ENCODE results near the gene ILK.

ILK gene

DNA sequence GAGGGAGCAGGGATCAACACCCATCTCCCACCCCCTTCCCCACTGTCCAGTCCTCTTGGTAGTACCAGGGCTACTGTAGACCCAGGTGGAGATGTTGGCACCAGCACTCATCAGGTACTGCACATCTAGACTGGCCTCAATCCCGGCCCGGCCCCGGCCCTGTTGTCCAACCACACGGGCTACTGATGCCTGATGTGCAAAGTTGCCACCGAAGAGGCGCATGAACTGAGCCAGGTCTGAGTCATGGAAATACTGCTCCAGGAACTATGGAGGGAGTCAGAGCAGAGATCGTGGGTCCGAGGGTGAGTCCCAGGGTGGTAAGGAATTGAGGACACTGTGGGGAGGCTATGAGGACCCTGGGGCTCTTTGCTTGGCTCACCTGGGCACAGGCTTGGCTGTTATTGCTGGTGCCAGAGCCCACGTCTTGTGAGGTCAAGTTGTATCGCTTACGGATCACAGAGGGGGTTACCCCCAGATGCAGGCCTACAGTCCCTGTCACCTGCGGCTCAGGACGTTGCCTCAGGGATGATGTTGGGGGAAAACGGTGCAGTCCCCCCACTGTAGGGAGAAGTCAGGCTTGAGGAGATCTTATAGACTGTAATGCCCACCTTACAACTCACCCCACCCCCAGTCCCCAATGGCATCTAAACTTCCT, 13.1 kb downstream of the ILK start:
- Histone ChIP-seq H3K27ac (ENCODE audit: low read depth, low read length) (no peak overlapping the region), H3K4me3 (ENCODE audit: low read length) (no peak overlapping the region)

DNA sequence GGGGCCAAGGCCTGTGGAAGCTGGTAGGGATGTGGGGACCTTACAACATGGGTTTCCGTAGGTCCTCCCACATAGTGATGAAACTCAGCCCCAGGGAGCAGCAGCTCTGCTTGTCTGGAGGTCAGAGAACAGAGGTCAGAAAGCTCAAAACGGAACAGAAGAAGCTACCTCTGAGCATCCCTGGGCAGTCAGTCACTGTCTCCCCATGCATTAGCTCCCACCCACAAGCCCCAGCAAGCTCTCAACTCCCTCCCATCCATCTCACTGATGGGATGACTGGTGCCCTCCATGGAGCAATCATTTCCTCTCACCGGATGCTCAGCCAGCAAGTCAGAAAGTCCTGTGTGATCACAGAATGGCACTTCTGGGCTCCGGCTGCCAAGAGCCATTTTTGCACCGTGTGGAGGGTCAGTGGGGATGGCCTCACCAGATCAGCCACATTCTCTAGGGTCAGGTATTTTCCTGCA, 13.8 kb downstream of the ILK start:
- H3K9ac ChIP-seq (ENCODE audit: low read depth, low read length), result no peak overlapping the region
- H3K9me3 ChIP-seq (ENCODE audit: insufficient read depth, low read depth, low read length), result no peaks in the 10 kb centered on the region
- WGBS, result 90% methylated on average over 5 of the region's 5 CpGs
- H3K27ac ChIP-seq (ENCODE audit: low read depth, low read length), result no peak overlapping the region
- H3K27me3 ChIP-seq (ENCODE audit: insufficient read depth, low read length), result no peaks in the 10 kb centered on the region
- H3K4me3 ChIP-seq (ENCODE audit: low read length), result no peak overlapping the region
- peaks cover 18% of the 10 kb centered on the region for H3K36me3 ChIP-seq (ENCODE audit: insufficient read depth, low read length)
- H3K4me1 ChIP-seq (ENCODE audit: insufficient read depth, low read length), result peaks cover 25% of the 10 kb centered on the region

More for the DNA sequence above, 13.1 kb downstream of the ILK start:
- Histone ChIP-seq H3K4me1 (ENCODE audit: insufficient read depth, low read length) (peaks cover 25% of the 10 kb centered on the region), H3K9ac (ENCODE audit: low read depth, low read length) (no peak overlapping the region), H3K36me3 (ENCODE audit: insufficient read depth, low read length) (peaks cover 18% of the 10 kb centered on the region), H3K9me3 (ENCODE audit: insufficient read depth, low read depth, low read length) (no peaks in the 10 kb centered on the region), H3K27me3 (ENCODE audit: insufficient read depth, low read length) (no peaks in the 10 kb centered on the region)
- WGBS, result 93% methylated on average over 14 of the region's 14 CpGs

DNA sequence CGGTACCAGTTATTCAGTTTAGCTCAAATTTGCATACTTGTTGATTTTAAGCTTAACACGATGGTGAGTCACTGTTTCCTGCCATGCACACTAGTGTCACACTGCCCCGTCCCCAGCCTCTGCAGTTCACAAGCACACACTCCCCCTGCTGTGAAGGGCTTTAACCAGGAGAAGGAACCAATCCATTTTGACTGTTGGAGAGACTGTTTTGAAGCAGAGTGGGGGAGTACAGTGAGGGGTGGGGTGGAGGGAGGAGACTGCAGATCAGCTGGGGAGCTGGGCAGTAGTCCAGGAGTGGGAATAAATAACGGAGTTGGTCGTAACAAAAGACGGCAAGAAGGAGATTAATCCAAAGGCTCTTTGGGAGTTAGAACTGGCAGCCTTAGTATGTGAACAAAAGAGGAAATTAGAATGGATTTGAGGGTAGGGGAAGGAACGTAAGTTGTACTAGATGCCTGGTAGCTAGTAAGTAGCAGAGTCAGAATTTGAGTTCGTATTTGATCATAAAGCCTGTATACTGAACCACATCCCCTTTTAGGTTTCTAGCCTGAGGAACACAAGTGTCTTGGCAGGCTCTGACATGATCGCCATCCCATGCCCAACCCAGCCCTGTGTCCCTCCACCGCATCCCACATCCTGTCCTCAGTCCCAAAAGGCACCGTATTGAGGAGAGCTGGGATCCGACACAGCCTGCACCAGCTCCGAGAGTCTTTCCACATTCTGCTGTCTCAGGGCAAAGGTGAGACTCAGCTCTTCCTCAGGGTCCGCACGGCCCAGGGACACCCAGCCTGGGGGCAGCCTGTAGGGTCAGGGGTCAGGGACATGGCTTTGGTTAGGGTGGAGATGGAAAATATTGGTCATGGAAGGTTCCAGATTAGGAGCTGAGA, 14.8 kb downstream of the ILK start:
- Histone ChIP-seq H3K4me3 (ENCODE audit: low read length) (peak overlapping the region; percentile 84), H3K9ac (ENCODE audit: low read depth, low read length) (peak overlapping the region; percentile 78), H3K9me3 (ENCODE audit: insufficient read depth, low read depth, low read length) (no peaks in the 10 kb centered on the region), H3K36me3 (ENCODE audit: insufficient read depth, low read length) (peaks cover 18% of the 10 kb centered on the region), H3K27me3 (ENCODE audit: insufficient read depth, low read length) (no peaks in the 10 kb centered on the region), H3K4me1 (ENCODE audit: insufficient read depth, low read length) (peaks cover 20% of the 10 kb centered on the region), H3K27ac (ENCODE audit: low read depth, low read length) (no peak overlapping the region)
- 51% methylated on average over 15 of the region's 15 CpGs for WGBS

GRCh38 chr11:6619004-6619745, 15.6 kb downstream of the ILK start, which contains the start of gene TPP1:
Gene TPP1 (minus strand): TSS chr11:6619422. CDS start chr11:6619400, 22 bp downstream.
- H3K9me3 ChIP-seq (ENCODE audit: insufficient read depth, low read depth, low read length), result no peaks in the 10 kb centered on the region
- peak within 1 kb of the TSS; percentile 84 for H3K4me3 ChIP-seq (ENCODE audit: low read length)
- H3K9ac ChIP-seq (ENCODE audit: low read depth, low read length), result peak within 1 kb of the TSS; percentile 78
- H3K4me1 ChIP-seq (ENCODE audit: insufficient read depth, low read length), result peaks cover 20% of the 10 kb centered on the region
- H3K36me3 ChIP-seq (ENCODE audit: insufficient read depth, low read length), result peaks cover 14% of the 10 kb centered on the region
- no peaks in the 10 kb centered on the region for H3K27me3 ChIP-seq (ENCODE audit: insufficient read depth, low read length)
- under 1% methylated on average over 16 of the region's 16 CpGs for WGBS
- no peak within 1 kb of the TSS for H3K27ac ChIP-seq (ENCODE audit: low read depth, low read length)

GRCh38 chr11:6620636-6621035, 17.1 kb downstream of the ILK start:
- 84% methylated on average over 1 of the region's 1 CpG for WGBS
- Histone ChIP-seq H3K4me1 (ENCODE audit: insufficient read depth, low read length) (peaks cover 20% of the 10 kb centered on the region), H3K9ac (ENCODE audit: low read depth, low read length) (no peak overlapping the region), H3K27me3 (ENCODE audit: insufficient read depth, low read length) (no peaks in the 10 kb centered on the region), H3K9me3 (ENCODE audit: insufficient read depth, low read depth, low read length) (no peaks in the 10 kb centered on the region), H3K36me3 (ENCODE audit: insufficient read depth, low read length) (peaks cover 18% of the 10 kb centered on the region), H3K4me3 (ENCODE audit: low read length) (no peak overlapping the region), H3K27ac (ENCODE audit: low read depth, low read length) (no peak overlapping the region)

DNA sequence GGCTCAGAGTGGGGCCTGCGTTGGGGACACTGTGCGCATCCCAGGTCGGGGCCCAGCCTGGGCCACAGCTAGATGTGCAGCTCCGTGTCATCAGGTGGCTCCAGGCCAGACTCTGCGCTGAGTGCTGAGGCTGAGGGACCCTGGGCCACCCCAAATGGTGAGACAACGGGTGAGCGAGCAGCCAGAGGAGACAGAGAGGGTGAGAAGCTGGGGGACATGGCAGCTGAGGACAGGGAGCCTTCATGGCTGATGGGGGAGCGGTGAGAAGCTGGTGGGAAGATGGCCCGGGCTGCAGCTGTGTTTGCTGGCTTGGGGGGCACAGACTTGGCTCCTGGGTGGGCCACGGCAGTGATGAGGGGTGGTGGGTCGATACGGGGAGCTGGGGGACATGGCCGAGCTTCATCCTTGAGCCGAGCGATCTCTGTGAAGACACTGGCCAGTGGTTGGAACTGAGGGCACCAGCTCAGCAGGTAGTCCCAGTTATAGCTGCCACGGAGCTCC, 18.2 kb downstream of the ILK start:
- Histone ChIP-seq H3K9me3 (ENCODE audit: insufficient read depth, low read depth, low read length) (no peaks in the 10 kb centered on the region), H3K9ac (ENCODE audit: low read depth, low read length) (no peak overlapping the region), H3K4me3 (ENCODE audit: low read length) (no peak overlapping the region), H3K27ac (ENCODE audit: low read depth, low read length) (no peak overlapping the region), H3K4me1 (ENCODE audit: insufficient read depth, low read length) (peaks cover 20% of the 10 kb centered on the region), H3K27me3 (ENCODE audit: insufficient read depth, low read length) (no peaks in the 10 kb centered on the region), H3K36me3 (ENCODE audit: insufficient read depth, low read length) (peaks cover 14% of the 10 kb centered on the region)
- 93% methylated on average over 16 of the region's 16 CpGs for WGBS

- Histone ChIP-seq H3K4me1 (ENCODE audit: insufficient read depth, low read length) (peaks cover 20% of the 10 kb centered on the region), H3K27ac (ENCODE audit: low read depth, low read length) (no peak overlapping the region), H3K9me3 (ENCODE audit: insufficient read depth, low read depth, low read length) (no peaks in the 10 kb centered on the region), H3K9ac (ENCODE audit: low read depth, low read length) (no peak overlapping the region), H3K36me3 (ENCODE audit: insufficient read depth, low read length) (peaks cover 19% of the 10 kb centered on the region), H3K27me3 (ENCODE audit: insufficient read depth, low read length) (no peaks in the 10 kb centered on the region), H3K4me3 (ENCODE audit: low read length) (no peak overlapping the region)
- WGBS, result 94% methylated on average over 24 of the region's 24 CpGs
Measured at GRCh38 chr11:6622261-6623171, 18.9 kb downstream of the ILK start.

DNA sequence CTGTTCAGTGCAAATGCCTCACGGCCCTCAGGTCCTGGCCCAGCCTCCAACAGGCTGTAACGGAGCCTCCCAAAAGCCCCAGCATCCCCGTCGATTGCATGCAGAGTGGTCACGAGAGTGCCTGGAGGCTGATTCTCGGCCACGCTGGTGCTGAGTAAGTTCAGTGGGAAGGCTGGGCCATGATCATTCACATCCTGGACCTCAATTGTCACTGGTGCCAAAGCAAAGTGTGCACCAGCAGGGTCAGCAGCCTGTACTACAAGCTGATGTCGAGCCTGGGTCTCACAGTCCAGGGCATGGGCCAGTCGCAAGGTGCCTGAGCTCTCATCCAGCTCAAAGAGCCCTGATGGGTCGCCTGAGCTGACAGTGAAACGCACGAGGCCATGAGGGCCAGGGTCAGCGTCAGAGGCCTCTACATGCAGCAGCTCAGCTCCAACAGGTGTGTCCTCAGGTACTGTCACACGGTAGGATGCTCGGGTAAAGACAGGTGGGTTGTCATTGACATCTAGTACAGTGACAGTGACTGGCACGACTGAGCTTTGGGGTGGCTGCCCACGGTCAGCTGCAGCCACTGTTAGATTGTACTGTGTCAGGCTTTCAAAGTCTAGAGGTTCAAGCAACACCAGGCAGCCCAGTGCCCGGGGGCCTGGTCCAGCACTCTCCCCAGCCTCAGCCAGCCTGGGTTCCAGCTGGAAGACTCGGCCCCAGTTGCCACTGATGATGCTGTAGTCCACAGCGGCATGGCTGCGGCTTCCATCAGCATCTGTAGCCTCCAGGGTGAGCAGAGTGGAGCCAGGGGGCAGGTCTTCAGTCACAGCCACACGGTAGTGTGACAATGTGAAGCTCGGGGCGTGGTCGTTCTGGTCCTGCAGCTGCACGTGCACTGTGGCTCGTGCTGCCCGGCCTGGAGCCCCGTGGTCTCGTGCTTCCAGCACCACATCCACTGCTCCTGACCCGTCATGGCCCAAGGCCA, 20.1 kb downstream of the ILK start:
- peaks cover 14% of the 10 kb centered on the region for H3K4me1 ChIP-seq (ENCODE audit: insufficient read depth, low read length)
- H3K9me3 ChIP-seq (ENCODE audit: insufficient read depth, low read depth, low read length), result no peaks in the 10 kb centered on the region
- H3K27ac ChIP-seq (ENCODE audit: low read depth, low read length), result no peak overlapping the region
- no peak overlapping the region for H3K4me3 ChIP-seq (ENCODE audit: low read length)
- H3K9ac ChIP-seq (ENCODE audit: low read depth, low read length), result no peak overlapping the region
- WGBS, result 94% methylated on average over 31 of the region's 31 CpGs
- H3K27me3 ChIP-seq (ENCODE audit: insufficient read depth, low read length), result peaks cover 3% of the 10 kb centered on the region; the same call in 1 of the 2 replicates
- peaks cover 20% of the 10 kb centered on the region for H3K36me3 ChIP-seq (ENCODE audit: insufficient read depth, low read length)

- H3K9me3 ChIP-seq (ENCODE audit: insufficient read depth, low read depth, low read length), result no peaks in the 10 kb centered on the region
- H3K36me3 ChIP-seq (ENCODE audit: insufficient read depth, low read length), result peaks cover 25% of the 10 kb centered on the region
- H3K27ac ChIP-seq (ENCODE audit: low read depth, low read length), result no peak overlapping the region
- 94% methylated on average over 12 of the region's 12 CpGs for WGBS
- no peak overlapping the region for H3K4me3 ChIP-seq (ENCODE audit: low read length)
- H3K4me1 ChIP-seq (ENCODE audit: insufficient read depth, low read length), result peaks cover 4% of the 10 kb centered on the region
- no peak overlapping the region for H3K9ac ChIP-seq (ENCODE audit: low read depth, low read length)
- H3K27me3 ChIP-seq (ENCODE audit: insufficient read depth, low read length), result peaks cover 19% of the 10 kb centered on the region
Measured at GRCh38 chr11:6625156-6625831, 21.7 kb downstream of the ILK start.

Data from HUES64 (cell line).